HepG2 (cell line): ENCODE data around the gene GPR176. TPM values are rescaled to one million over a fixed set of nuclear protein-coding genes. Genes with fewer than 3 reads are reported as not detected.

Experiments
- ATAC-seq: fragments of 200-7000 bp; cut with Tn5 transposase; 3 replicates; pipeline ENCODE4 v1.9.1; 2020; ENCODE audit warnings: mild to moderate bottlenecking, moderate library complexity
- BruUV-seq: library from RNA; stranded (reverse); fragments of 400-500 nt; replicated peaks from 2 replicates; lab custom pipeline; 2021; lab: Mats Ljungman, UMichigan
- CTCF ChIA-PET: fragments of 300-600 bp; formaldehyde crosslinking; extraction: SDS; loops from one replicate; lab custom pipeline; 2021; ENCODE audit warnings: low total read pairs, inconsistent platforms, low intra/inter-chr PET ratio; lab: Yijun Ruan, JAX
- POLR2A ChIA-PET: fragments of 350-600 bp; sonication (Branson Sonifier 250); formaldehyde crosslinking; loops from one replicate; lab custom pipeline; 2020; ENCODE audit warnings: antibody characterized with exemption, inconsistent platforms; lab: Yijun Ruan, JAX
- DNase-seq: peaks from one replicate; pipeline ENCODE4 v3.0.0-alpha.2; 2015; ENCODE audit warnings: low spot score
- FAIRE-seq: peaks from 3 replicates; lab custom pipeline; 2011; peaks lifted over from hg19 to GRCh38; lab: Jason Lieb, UNC
- H2AFZ ChIP-seq: one replicate; pipeline ENCODE4 v1.6.1; 2011; ENCODE audit warnings: low read length, inconsistent platforms
- H3K27ac ChIP-seq: fragments of 300-600 bp; 3 replicates; pipeline ENCODE4 v1.8.0; 2011; ENCODE audit warnings: mixed run types, mild to moderate bottlenecking, mixed read lengths, low read length, inconsistent platforms; ENCODE audit not compliant: insufficient read depth; ENCODE audit errors: extremely low read length
- H3K27me3 ChIP-seq, 2 experiments: fragments of 200-600 bp in 1 of 2; 2 replicates in 1 of 2; 3 replicates in 1 of 2; pipeline versions ENCODE4 v1.6.0 to v1.8.0; 2011; ENCODE audit warnings: low read length in 2 of 2, mild to moderate bottlenecking in 2 of 2, moderate library complexity in 2 of 2, inconsistent platforms in 1 of 2; ENCODE audit not compliant: insufficient read depth in 2 of 2, control insufficient read depth in 1 of 2
- H3K36me3 ChIP-seq, 2 experiments: fragments of 200-600 bp in 1 of 2; replicated peaks in 1 of 2; 2 replicates in 1 of 2; 3 replicates in 1 of 2; pipeline versions ENCODE4 v1.5.1 to v1.8.0; 2011; ENCODE audit warnings: low read length in 2 of 2, inconsistent platforms in 1 of 2; ENCODE audit not compliant: insufficient read depth in 2 of 2, control insufficient read depth in 1 of 2
- H3K4me1 ChIP-seq: 2 replicates; pipeline ENCODE4 v1.5.1; 2012; ENCODE audit warnings: low read length, inconsistent platforms; ENCODE audit not compliant: insufficient read depth
- H3K4me2 ChIP-seq: 2 replicates; pipeline ENCODE4 v1.6.0; 2011; ENCODE audit warnings: low read depth, low read length, inconsistent platforms
- H3K4me3 ChIP-seq, 3 experiments: fragments of 200-600 bp in 1 of 3; sonication (generic), shearing (Covaris generic) in 1 of 3; replicated peaks in 1 of 3; 2 replicates each; pipeline ENCODE4 v1.5.1; 2011 to 2016; ENCODE audit warnings: low read length in 3 of 3, inconsistent platforms in 2 of 3, low read depth in 2 of 3, mild to moderate bottlenecking in 2 of 3, control low read depth in 1 of 3, mixed read lengths in 1 of 3; ENCODE audit not compliant: insufficient read depth in 1 of 3
- H3K79me2 ChIP-seq: one replicate; pipeline ENCODE4 v1.6.1; 2011; ENCODE audit warnings: low read length, inconsistent platforms; ENCODE audit not compliant: insufficient read depth
- H3K9ac ChIP-seq: 2 replicates; pipeline ENCODE4 v1.6.0; 2011; ENCODE audit warnings: mild to moderate bottlenecking, low read depth, low read length, inconsistent platforms; ENCODE audit not compliant: insufficient read depth
- H3K9me3 ChIP-seq: 2 replicates; pipeline ENCODE4 v1.5.1; 2012; ENCODE audit warnings: mild to moderate bottlenecking, low read length
- H4K20me1 ChIP-seq: 2 replicates; pipeline ENCODE4 v1.6.0; 2011; ENCODE audit warnings: inconsistent platforms, mild to moderate bottlenecking, low read length, moderate library complexity; ENCODE audit not compliant: insufficient read depth
- CBFB ChIP-seq: sonication (generic); formaldehyde crosslinking; IDR thresholded peaks from 2 replicates; pipeline ENCODE4 v1.4.0; 2020; ENCODE audit warnings: missing genetic modification reagents
- IKZF1 ChIP-seq: fragments of 450-650 bp; IDR thresholded peaks from 2 replicates; pipeline ENCODE4 v1.7.1; 2016
- NFYC ChIP-seq: IDR thresholded peaks from 2 replicates; pipeline ENCODE4 v1.6.1; 2016; ENCODE audit warnings: missing genetic modification reagents, missing compliant biosample characterization
- RXRB ChIP-seq: IDR thresholded peaks from 2 replicates; pipeline ENCODE4 v1.6.1; 2016; ENCODE audit warnings: borderline replicate concordance, missing genetic modification reagents, missing compliant biosample characterization
- STAT5B ChIP-seq: sonication (generic); formaldehyde crosslinking; IDR thresholded peaks from 2 replicates; pipeline ENCODE4 v1.4.0; 2020; ENCODE audit warnings: missing genetic modification reagents
- TAF1 ChIP-seq: sonication (generic); formaldehyde crosslinking; IDR thresholded peaks from 2 replicates; pipeline ENCODE4 v1.4.0; 2020; ENCODE audit warnings: missing genetic modification reagents
- TCF12 ChIP-seq, 2 experiments: fragments of 450-650 bp in 1 of 2; sonication (generic) in 1 of 2; formaldehyde crosslinking in 1 of 2; IDR thresholded peaks; 2 replicates each; pipeline versions ENCODE4 v1.6.1 to v1.8.0; 2017 to 2022; ENCODE audit warnings: antibody characterized with exemption in 1 of 2, mild to moderate bottlenecking in 1 of 2, missing genetic modification reagents in 1 of 2, moderate library complexity in 1 of 2
- ZNF205 ChIP-seq: IDR thresholded peaks from 2 replicates; pipeline ENCODE4 v1.6.1; 2018; ENCODE audit warnings: missing biosample characterization, missing genetic modification reagents
- ZNF543 ChIP-seq: sonication (generic); formaldehyde crosslinking; IDR thresholded peaks from 2 replicates; pipeline ENCODE4 v1.4.0; 2020; ENCODE audit warnings: mild to moderate bottlenecking, missing genetic modification reagents
- ZNF788 ChIP-seq: sonication (generic); formaldehyde crosslinking; IDR thresholded peaks from 2 replicates; pipeline ENCODE4 v1.5.0; 2020; ENCODE audit warnings: mild to moderate bottlenecking, missing genetic modification reagents, borderline replicate concordance
- WGBS: methylation state at CpG from one replicate; pipeline ENCODE4 v1.1.6; 2017; ENCODE audit warnings: low lambda C conversion rate; 5-methylcytosine and 5-hydroxymethylcytosine counted together
- in situ Hi-C: cut with HindIII; loops from 2 replicates; pipeline ENCODE4 v1.10.0; 2017; ENCODE audit warnings: low pct_unique_long_range_greater_than_20kb; ENCODE audit not compliant: extremely low pct_ligation_motif_present
- intact Hi-C: fragments of 100-400 bp; cut with micrococcal nuclease; formaldehyde crosslinking; loops from one replicate; pipeline ENCODE4 v1.10.0; 2022; ENCODE audit not compliant: unreplicated experiment
- polyA plus RNA-seq, 8 experiments: library from polyadenylated mRNA; depleted of rRNA in 3 of 8; stranded (reverse) in 7 of 8; unstranded in 1 of 8; fragments of >200 nt; fragmentation: Illumina TruSeq in 4 of 8; extraction: Trizol in 4 of 8; gene quantifications; 2 replicates each; pipeline versions ENCODE4 v1.2.1 to v1.2.3, GENCODE V29; 2011 to 2016; ENCODE audit warnings: low read depth in 4 of 8, missing spikeins in 1 of 8, mixed read lengths in 1 of 8; ENCODE audit not compliant: insufficient read depth in 1 of 8
- total RNA-seq, 5 experiments: library from RNA; depleted of rRNA; stranded (reverse); fragments of >200 nt; fragmentation: Illumina TruSeq; extraction: Trizol; gene quantifications; 2 replicates each; pipeline ENCODE4 v1.2.3, GENCODE V29; 2016; ENCODE audit warnings: low read depth in 1 of 5
- TF ChIP-seq, protein P1 (sequence below): sonication (generic); formaldehyde crosslinking; conservative IDR thresholded peaks from 2 replicates; pipeline ENCODE4 v1.4.0; 2020; ENCODE audit warnings: mild to moderate bottlenecking, missing genetic modification reagents, moderate library complexity
- TF ChIP-seq, protein P2 (sequence below): sonication (generic); formaldehyde crosslinking; IDR thresholded peaks from 2 replicates; pipeline ENCODE4 v1.4.0; 2020; ENCODE audit warnings: missing genetic modification reagents, borderline replicate concordance
- TF ChIP-seq, protein P3 (sequence below): sonication (generic); formaldehyde crosslinking; IDR thresholded peaks from 2 replicates; pipeline ENCODE4 v1.4.0; 2020; ENCODE audit warnings: missing genetic modification reagents
- TF ChIP-seq, protein P4 (sequence below): sonication (generic); formaldehyde crosslinking; IDR thresholded peaks from 2 replicates; pipeline ENCODE4 v1.4.0; 2020; ENCODE audit warnings: missing genetic modification reagents
- TF ChIP-seq, protein P5 (sequence below): sonication (generic); IDR thresholded peaks from 2 replicates; pipeline ENCODE4 v1.6.1; 2016; ENCODE audit warnings: low read depth, borderline replicate concordance

Gene GPR176
- total and polyA plus RNA-seq, 2 of the 13 experiments (the other 11 are each of a cell fraction or from before 2014, with no cell fraction given): 0.11 to 0.20 TPM

DNA sequence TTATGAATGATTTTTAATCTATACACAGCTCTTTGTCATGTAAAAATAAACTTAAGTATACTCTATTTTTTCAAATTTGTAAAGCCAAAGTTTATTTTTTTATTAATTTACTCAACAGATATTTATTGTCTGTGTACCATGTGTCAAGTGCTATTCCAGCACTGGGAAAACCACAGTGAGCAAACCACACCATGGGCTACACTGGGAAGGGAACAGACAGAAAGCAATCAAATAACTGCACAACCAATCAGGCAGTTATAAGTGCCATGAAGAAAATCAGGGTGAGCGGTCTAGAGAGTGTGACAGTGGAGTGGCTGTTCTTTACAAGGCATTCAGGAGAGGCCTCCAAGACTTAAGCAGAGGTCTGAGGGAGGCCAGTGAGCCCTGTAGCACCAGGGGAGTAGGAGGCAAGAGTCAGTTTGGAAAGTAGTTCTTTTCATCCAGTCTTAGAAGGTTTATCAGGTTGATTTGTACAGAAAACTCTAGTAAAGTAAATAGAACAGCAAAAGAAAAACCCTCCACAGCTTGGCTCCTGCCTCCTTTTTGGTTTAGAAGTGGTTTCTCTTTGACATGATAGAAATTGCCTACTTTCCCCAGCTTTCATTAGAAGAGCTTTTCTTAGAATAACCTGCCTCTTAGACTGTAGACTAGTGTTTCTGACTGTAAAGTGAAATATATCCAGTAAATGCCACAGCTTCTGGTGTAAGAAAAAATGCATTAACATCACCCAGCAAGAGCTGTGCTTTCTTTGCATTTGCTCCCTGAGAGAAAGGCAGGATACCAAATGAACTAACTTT lies 27.5 kb upstream of the GPR176 start:
- H3K36me3 ChIP-seq: peaks cover 5 to 47% of the 10 kb centered on the region in 2 experiments; a peak in 4 of 5 replicates
- no peaks in the 10 kb centered on the region for H3K79me2 ChIP-seq
- DNase-seq (no peak), FAIRE-seq (no peak), ATAC-seq (no peak)
- BruUV-seq: no TSS peak
- H3K4me3 ChIP-seq: no peak overlapping the region
- H3K9me3 ChIP-seq: no peaks in the 10 kb centered on the region
- 100% methylated on average over 1 of the region's 1 CpG for WGBS
- no peaks in the 10 kb centered on the region for H3K27me3 ChIP-seq
- TF ChIP-seq ZNF543: no peak
- TF ChIP-seq ZNF205 (CRISPR knock-in tag): no peak
- TF ChIP-seq RXRB: no peak
- TF ChIP-seq CBFB (CRISPR knock-in tag): no peak
- TF ChIP-seq, protein P1, sequence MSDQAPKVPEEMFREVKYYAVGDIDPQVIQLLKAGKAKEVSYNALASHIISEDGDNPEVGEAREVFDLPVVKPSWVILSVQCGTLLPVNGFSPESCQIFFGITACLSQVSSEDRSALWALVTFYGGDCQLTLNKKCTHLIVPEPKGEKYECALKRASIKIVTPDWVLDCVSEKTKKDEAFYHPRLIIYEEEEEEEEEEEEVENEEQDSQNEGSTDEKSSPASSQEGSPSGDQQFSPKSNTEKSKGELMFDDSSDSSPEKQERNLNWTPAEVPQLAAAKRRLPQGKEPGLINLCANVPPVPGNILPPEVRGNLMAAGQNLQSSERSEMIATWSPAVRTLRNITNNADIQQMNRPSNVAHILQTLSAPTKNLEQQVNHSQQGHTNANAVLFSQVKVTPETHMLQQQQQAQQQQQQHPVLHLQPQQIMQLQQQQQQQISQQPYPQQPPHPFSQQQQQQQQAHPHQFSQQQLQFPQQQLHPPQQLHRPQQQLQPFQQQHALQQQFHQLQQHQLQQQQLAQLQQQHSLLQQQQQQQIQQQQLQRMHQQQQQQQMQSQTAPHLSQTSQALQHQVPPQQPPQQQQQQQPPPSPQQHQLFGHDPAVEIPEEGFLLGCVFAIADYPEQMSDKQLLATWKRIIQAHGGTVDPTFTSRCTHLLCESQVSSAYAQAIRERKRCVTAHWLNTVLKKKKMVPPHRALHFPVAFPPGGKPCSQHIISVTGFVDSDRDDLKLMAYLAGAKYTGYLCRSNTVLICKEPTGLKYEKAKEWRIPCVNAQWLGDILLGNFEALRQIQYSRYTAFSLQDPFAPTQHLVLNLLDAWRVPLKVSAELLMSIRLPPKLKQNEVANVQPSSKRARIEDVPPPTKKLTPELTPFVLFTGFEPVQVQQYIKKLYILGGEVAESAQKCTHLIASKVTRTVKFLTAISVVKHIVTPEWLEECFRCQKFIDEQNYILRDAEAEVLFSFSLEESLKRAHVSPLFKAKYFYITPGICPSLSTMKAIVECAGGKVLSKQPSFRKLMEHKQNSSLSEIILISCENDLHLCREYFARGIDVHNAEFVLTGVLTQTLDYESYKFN (CRISPR knock-in tag): no peak
- TF ChIP-seq ZNF788 (CRISPR knock-in tag): no peak
- no peak for TF ChIP-seq TAF1
- TF ChIP-seq, protein P2, sequence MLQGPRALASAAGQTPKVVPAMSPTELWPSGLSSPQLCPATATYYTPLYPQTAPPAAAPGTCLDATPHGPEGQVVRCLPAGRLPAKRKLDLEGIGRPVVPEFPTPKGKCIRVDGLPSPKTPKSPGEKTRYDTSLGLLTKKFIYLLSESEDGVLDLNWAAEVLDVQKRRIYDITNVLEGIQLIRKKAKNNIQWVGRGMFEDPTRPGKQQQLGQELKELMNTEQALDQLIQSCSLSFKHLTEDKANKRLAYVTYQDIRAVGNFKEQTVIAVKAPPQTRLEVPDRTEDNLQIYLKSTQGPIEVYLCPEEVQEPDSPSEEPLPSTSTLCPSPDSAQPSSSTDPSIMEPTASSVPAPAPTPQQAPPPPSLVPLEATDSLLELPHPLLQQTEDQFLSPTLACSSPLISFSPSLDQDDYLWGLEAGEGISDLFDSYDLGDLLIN (CRISPR knock-in tag): no peak
- TF ChIP-seq, protein P3, sequence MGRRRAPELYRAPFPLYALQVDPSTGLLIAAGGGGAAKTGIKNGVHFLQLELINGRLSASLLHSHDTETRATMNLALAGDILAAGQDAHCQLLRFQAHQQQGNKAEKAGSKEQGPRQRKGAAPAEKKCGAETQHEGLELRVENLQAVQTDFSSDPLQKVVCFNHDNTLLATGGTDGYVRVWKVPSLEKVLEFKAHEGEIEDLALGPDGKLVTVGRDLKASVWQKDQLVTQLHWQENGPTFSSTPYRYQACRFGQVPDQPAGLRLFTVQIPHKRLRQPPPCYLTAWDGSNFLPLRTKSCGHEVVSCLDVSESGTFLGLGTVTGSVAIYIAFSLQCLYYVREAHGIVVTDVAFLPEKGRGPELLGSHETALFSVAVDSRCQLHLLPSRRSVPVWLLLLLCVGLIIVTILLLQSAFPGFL (CRISPR knock-in tag): no peak
- TF ChIP-seq, protein P4, sequence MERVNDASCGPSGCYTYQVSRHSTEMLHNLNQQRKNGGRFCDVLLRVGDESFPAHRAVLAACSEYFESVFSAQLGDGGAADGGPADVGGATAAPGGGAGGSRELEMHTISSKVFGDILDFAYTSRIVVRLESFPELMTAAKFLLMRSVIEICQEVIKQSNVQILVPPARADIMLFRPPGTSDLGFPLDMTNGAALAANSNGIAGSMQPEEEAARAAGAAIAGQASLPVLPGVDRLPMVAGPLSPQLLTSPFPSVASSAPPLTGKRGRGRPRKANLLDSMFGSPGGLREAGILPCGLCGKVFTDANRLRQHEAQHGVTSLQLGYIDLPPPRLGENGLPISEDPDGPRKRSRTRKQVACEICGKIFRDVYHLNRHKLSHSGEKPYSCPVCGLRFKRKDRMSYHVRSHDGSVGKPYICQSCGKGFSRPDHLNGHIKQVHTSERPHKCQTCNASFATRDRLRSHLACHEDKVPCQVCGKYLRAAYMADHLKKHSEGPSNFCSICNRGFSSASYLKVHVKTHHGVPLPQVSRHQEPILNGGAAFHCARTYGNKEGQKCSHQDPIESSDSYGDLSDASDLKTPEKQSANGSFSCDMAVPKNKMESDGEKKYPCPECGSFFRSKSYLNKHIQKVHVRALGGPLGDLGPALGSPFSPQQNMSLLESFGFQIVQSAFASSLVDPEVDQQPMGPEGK (CRISPR knock-in tag): no peak
- TF ChIP-seq, protein P5, sequence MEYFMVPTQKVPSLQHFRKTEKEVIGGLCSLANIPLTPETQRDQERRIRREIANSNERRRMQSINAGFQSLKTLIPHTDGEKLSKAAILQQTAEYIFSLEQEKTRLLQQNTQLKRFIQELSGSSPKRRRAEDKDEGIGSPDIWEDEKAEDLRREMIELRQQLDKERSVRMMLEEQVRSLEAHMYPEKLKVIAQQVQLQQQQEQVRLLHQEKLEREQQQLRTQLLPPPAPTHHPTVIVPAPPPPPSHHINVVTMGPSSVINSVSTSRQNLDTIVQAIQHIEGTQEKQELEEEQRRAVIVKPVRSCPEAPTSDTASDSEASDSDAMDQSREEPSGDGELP: no peak
- no peak for TF ChIP-seq STAT5B
- no peak for TF ChIP-seq TCF12 (IDR thresholded peaks at IDR 0.05)
- TF ChIP-seq TCF12 (CRISPR knock-in tag; IDR thresholded peaks at IDR 0.05): no peak
- no peak for TF ChIP-seq NFYC
- TF ChIP-seq IKZF1: no peak
- no peaks in the 10 kb centered on the region for H4K20me1 ChIP-seq
- in situ Hi-C loops (no loop called here), intact Hi-C loops (no loop called here)
- no peak overlapping the region for H2AFZ ChIP-seq
- no peak overlapping the region for H3K4me2 ChIP-seq
- no peak overlapping the region for H3K27ac ChIP-seq
- H3K4me1 ChIP-seq: peaks cover 12% of the 10 kb centered on the region
- H3K9ac ChIP-seq: no peak overlapping the region
- POLR2A ChIA-PET: interaction anchor here (1.8 kb wide), 1 partner anchor 14 kb away, joined by 8 read pairs; the partner anchor contains the start of gene EIF2AK4
- CTCF ChIA-PET: no interaction called here
